ENCODE results near the gene LUZP1.

LUZP1 gene

GRCh38 chr1:23098463-23099170, 70.0 kb downstream of the LUZP1 start (continued):
- no peak for TF ChIP-seq KLF8 (tag by site-specific recombination; IDR thresholded peaks at IDR 0.05)
- TF ChIP-seq ZNF488 (tag by site-specific recombination; IDR thresholded peaks at IDR 0.05) = no peak
- 0 out of 2 replicates have a peak, but pooled peaks have one; percentile 63 for TF ChIP-seq ZEB2 (tag by site-specific recombination; IDR thresholded peaks at IDR 0.05)
- TF ChIP-seq ZNF704 (tag by site-specific recombination; IDR thresholded peaks at IDR 0.05) = no peak
- TF ChIP-seq SETDB1 (IDR thresholded peaks at IDR 0.05; ENCODE audit: insufficient read length, low read length) = peak; percentile 31
- no peak for TF ChIP-seq ZNF664 (tag by site-specific recombination; IDR thresholded peaks at IDR 0.05)
- TF ChIP-seq SP7 (tag by site-specific recombination; IDR thresholded peaks at IDR 0.05) = peak; percentile 33; the same call in 1 of the 2 replicates
- no peak for TF ChIP-seq ZNF16 (tag by site-specific recombination; IDR thresholded peaks at IDR 0.05; ENCODE audit: low read depth)
- peak; percentile 61 for TF ChIP-seq ZBTB17 (tag by site-specific recombination; IDR thresholded peaks at IDR 0.05)
- no peak for TF ChIP-seq ZNF530 (tag by site-specific recombination; IDR thresholded peaks at IDR 0.05; ENCODE audit: low read depth)
- 0 out of 2 replicates have a peak, but pooled peaks have one; percentile 41 for TF ChIP-seq ZNF24 (tag by site-specific recombination; IDR thresholded peaks at IDR 0.05)
- TF ChIP-seq PRDM6 (tag by site-specific recombination; IDR thresholded peaks at IDR 0.05) = no peak
- TF ChIP-seq ZSCAN16 (tag by site-specific recombination; IDR thresholded peaks at IDR 0.05) = no peak
- no peak for TF ChIP-seq ZNF169 (tag by site-specific recombination; IDR thresholded peaks at IDR 0.05)
- TF ChIP-seq ZNF280D (tag by site-specific recombination; IDR thresholded peaks at IDR 0.05) = 0 out of 2 replicates have a peak, but pooled peaks have one; percentile 10

- CTCF ChIA-PET = interaction anchor here (1.1 to 12.9 kb wide), 5 partner anchors 8 to 120 kb away, joined by 3 to 333 read pairs (median 16); no protein-coding TSS in a partner anchor
- Histone ChIP-seq H3K27ac (ENCODE audit: extremely low read depth, low read depth, low read length) (no peak overlapping the region), H3K4me1 (ENCODE audit: control insufficient read depth, insufficient read depth, low read length) (peaks cover 23% of the 10 kb centered on the region), H3K36me3 (ENCODE audit: control insufficient read depth in 2 of 2, insufficient read depth in 1 of 2, low read length in 2 of 2) (peaks cover 0 to 30% of the 10 kb centered on the region in 2 experiments; a peak in 1 of 3 replicates), H3K9me3 (ENCODE audit: control insufficient read depth, insufficient read depth, low read depth, low read length) (no peaks in the 10 kb centered on the region), H3K4me3 (ENCODE audit: low read depth, low read length) (no peak overlapping the region)
- TF ChIP-seq ZBTB10 (tag by site-specific recombination; IDR thresholded peaks at IDR 0.05) (no peak), PRDM6 (tag by site-specific recombination; IDR thresholded peaks at IDR 0.05) (no peak), PATZ1 (tag by site-specific recombination; IDR thresholded peaks at IDR 0.05) (no peak), ZNF24 (tag by site-specific recombination; IDR thresholded peaks at IDR 0.05) (no peak), ZNF132 (tag by site-specific recombination; IDR thresholded peaks at IDR 0.05; ENCODE audit: borderline replicate concordance) (no peak), ZNF501 (tag by site-specific recombination; IDR thresholded peaks at IDR 0.05) (no peak), ZNF571 (tag by site-specific recombination; IDR thresholded peaks at IDR 0.05) (no peak)
- POLR2A ChIA-PET = no interaction called here
Observed at GRCh38 chr1:23097316-23097715, 71.3 kb downstream of the LUZP1 start.
